HG03442 (cell line): Measurements from ENCODE around the gene DCST1.
"Not testable (repeated sequence)": the region's sequence is repeated elsewhere in the genome, so short reads cannot be mapped to it uniquely, and the experiment has no call there.

ENCODE experiments used
- ATAC-seq: cut with Tn5 transposase; IDR thresholded peaks from one replicate; pipeline ENCODE4 v1.9.1; 2021; ENCODE audit warnings: mild to moderate bottlenecking, moderate library complexity; ENCODE audit not compliant: unreplicated experiment

DCST1 gene, protein sequence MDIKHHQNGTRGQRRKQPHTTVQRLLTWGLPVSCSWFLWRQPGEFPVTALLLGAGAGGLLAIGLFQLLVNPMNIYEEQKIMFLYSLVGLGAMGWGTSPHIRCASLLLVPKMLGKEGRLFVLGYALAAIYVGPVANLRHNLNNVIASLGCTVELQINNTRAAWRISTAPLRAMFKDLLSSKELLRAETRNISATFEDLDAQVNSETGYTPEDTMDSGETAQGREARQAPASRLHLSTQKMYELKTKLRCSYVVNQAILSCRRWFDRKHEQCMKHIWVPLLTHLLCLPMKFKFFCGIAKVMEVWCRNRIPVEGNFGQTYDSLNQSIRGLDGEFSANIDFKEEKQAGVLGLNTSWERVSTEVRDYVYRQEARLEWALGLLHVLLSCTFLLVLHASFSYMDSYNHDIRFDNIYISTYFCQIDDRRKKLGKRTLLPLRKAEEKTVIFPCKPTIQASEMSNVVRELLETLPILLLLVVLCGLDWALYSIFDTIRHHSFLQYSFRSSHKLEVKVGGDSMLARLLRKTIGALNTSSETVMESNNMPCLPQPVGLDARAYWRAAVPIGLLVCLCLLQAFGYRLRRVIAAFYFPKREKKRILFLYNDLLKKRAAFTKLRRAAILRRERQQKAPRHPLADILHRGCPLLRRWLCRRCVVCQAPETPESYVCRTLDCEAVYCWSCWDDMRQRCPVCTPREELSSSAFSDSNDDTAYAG

DNA sequence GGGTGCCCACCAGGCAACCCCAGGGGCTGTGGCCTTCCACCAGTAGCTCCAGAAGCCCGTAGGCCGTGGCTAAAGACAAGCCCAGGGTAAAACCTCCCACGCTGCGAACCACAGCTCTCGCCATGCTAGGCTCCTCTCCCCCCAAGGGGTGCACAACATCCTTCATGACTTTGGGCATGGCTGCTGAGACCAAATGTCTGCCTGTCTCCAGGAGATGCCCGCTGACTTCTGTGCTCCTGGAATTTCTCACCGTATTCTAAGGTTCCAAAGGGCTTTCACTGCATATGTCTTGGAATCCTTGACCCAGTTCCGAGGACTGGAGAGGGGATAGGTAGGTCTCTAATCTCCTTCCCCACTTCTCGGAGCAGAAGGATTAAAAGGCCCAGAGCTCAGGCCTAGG is at the start of gene DCST1, which contains the start of gene DCST2:
DCST1 (plus strand) TSS at position 301 of the 400 bp plus-strand sequence. CDS start 213 bp downstream, outside the sequence.
DCST2 (minus strand) TSS at position 258 of the 400 bp plus-strand sequence; CDS start at position 178, 80 bp downstream.
- ATAC-seq, result no peak

DNA sequence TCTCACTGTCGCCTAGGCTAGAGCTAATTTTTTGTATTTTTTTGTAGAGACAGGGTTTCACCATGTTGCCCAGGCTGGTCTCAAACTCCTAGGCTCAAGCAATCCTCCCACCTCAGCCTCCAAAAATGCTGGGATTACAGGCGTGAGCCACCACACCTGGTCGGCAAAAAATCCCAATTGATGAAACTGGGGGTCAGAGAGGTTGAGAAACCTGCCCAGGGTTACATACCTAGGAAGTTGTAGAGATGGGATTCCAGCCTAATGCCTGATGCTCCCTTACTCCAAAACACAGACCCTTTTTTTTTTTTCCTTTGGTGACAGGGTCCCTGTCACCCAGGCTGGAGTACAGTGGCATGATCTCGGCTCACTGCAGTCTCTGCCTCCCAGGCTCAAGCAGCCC is 46.9 kb upstream of the DCST1 start:
- not testable (repeated sequence) for ATAC-seq

DNA sequence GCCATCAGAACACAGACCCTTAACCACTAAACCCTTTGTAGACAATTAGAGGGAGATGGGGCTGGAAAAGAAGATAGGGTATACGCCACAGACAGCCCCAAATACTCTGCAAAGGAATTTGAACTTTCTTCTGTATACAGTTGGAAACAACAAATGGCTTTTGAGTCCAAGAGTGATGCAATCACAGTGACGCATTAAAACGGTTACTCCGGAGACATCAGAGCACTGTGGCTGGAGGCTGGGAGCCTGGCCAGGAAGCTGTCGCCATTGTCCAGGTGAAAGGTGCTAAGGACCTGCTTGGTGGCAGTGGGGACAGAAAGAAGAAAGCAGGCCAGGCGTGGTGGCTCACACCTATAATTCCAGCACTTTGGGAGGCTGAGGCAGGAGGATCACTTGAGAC is 46.3 kb upstream of the DCST1 start:
- ATAC-seq, result no peak

DNA sequence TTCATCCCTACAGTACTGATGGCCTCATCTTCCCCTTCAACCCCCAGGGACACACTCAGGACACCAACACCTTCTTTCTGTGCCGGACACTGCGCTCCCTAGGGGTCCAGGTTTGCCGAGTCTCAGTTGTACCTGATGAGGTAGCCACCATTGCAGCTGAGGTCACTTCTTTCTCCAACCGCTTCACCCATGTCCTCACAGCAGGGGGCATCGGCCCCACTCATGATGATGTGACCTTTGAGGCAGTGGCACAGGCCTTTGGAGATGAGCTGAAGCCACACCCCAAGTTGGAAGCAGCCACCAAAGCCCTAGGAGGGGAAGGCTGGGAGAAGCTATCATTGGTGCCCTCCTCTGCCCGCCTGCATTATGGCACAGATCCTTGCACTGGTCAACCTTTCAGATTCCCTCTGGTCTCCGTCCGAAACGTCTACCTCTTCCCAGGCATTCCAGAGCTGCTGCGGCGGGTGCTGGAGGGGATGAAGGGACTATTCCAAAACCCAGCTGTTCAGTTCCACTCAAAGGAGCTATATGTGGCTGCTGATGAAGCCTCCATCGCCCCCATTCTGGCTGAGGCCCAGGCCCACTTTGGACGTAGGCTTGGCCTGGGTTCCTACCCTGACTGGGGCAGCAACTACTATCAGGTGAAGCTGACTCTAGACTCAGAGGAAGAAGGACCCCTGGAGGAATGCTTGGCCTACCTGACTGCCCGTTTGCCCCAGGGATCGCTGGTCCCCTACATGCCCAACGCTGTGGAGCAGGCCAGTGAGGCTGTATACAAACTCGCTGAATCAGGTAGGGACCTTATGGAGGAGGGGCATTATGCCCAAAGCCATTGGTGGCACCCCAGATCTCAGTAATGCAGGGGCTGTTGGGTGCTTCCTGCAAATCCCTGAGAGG is 45.3 kb upstream of the DCST1 start:
- ATAC-seq, result no peak

DNA sequence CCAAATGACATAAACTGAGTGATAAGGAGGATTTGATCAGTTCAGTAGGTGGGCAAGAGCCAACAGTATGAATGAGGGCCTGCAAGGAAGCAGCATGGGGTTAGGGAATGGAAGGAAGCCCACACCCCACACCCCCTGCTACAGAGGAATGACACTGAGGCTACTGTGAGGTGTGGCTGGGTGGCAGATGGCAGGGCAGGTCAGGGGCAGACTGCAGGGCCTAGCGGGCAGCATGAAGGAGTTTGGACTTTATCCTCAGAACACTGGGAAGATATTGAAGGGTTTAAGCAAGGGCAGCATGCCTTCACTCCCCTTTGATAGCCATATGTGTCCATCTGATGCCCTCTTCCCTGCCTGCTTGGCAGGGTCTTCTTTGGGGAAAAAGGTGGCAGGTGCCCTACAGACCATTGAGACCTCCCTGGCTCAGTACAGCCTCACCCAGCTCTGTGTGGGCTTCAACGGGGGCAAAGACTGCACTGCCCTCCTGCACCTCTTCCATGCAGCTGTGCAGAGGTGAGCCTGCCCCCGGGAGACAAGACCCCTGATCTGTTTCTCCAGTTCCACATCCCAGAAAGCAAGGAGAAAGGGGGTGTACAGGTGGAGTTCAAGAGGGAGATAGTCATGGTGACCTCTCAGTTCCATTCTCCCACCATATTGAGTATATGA is 44.3 kb upstream of the DCST1 start:
- no peak for ATAC-seq

DNA sequence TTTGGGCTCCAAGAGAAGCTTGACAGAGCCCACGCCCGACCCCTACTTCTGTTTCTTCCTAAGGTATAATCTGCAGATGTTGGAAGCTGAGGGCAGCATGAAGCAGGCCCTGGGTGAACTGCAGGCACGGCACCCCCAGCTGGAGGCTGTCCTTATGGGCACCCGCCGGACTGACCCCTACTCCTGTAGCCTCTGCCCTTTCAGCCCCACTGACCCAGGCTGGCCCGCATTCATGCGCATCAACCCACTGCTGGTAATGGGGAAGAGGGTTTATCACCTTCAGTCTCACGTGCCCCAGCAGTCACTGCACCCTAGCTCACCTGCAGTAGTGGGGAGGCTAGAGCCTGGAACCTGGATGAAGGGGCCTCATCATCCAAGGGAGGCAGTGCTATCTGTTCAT is 43.3 kb upstream of the DCST1 start:
- no peak for ATAC-seq

- no peak for ATAC-seq
Measured at GRCh38 chr1:154992721-154993571, 40.7 kb upstream of the DCST1 start.

DNA sequence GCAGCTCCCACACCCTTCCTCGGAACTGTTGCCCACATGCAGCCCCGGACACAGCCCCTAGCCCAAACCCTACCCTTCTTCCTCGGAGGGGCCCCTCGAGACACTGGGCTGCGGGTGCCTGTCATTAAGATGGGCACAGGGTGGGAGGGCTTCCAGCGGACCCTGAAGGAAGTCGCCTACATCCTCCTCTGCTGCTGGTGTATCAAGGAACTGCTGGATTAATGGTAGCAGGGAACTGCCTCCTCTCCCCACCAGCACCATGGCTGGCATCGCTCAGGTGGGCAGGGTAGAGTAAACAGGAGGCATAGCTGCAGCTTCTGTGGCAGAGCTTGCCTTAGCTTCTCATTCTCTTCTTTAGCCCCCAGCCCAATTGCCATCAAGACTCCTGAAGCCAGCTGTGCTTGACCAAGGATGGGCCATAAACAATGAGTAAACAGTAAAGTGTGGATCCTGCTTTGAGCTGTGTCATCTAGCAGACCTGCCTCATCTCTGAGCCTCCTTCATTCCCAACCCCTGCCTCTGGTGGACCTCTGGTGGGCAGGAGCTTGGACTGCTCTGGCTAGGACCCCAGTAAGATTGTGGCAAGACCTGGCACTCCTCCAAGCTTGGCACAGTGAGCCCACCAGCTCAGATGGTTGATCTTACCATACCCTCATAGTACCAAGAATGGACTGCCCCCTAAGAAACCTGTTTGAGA is 39.9 kb upstream of the DCST1 start, which contains the start of gene LENEP:
LENEP (plus strand) TSS at position 15 of the 697 bp plus-strand sequence; CDS start at position 37, 22 bp downstream.
- ATAC-seq, result no peak

DNA sequence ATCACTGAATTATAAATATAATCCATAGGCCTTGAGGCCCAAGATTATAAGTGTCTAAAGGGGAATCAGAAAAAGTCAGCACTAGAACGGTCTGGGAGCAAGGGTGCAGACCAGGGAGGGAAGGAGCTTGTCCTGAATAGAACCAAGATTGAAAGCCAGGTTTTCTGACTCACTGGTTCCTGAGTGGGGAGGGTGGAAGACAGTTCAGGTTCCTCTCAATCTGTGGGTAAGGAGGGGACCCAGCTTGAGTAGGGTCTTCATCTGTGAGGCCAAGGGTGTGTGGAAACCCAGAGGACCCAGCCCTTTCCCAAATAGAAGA is 39.4 kb upstream of the DCST1 start:
- ATAC-seq, result no peak

- no peak for ATAC-seq
Measured at GRCh38 chr1:154994591-154994990, 39.0 kb upstream of the DCST1 start.

- ATAC-seq, result not testable (repeated sequence)
Measured at GRCh38 chr1:154995301-154995983, 38.2 kb upstream of the DCST1 start.

GRCh38 chr1:154996966-154997701 is 36.5 kb upstream of the DCST1 start:
- no peak for ATAC-seq

DNA sequence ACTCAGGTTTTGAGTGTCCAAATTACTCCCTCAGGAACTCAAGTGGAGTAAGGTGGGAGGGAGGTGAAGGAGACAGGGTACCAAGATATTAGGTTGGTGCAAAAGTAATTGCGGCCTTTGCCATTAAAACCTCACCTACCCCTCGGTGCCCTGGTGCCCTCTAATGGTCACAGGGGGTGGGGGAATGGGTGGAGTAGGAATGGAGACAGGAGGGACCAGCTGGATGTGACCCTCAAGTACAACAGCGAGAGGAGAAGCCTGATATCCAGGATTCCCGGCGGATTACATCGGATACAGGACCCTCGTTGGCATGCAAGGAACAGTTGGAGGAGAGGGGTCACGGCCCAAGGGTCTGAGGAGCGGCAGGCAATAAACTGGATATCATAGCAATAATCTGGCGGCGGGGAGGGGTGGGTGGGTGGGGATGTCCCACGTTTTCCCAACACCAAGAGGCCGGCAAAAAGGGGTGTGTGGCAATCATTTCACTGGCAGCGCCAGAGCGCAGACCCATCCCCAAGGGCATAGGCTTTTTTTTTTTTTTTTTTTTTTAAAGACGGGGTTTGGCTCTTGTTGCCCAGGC is 35.3 kb upstream of the DCST1 start:
- ATAC-seq, result no peak

DNA sequence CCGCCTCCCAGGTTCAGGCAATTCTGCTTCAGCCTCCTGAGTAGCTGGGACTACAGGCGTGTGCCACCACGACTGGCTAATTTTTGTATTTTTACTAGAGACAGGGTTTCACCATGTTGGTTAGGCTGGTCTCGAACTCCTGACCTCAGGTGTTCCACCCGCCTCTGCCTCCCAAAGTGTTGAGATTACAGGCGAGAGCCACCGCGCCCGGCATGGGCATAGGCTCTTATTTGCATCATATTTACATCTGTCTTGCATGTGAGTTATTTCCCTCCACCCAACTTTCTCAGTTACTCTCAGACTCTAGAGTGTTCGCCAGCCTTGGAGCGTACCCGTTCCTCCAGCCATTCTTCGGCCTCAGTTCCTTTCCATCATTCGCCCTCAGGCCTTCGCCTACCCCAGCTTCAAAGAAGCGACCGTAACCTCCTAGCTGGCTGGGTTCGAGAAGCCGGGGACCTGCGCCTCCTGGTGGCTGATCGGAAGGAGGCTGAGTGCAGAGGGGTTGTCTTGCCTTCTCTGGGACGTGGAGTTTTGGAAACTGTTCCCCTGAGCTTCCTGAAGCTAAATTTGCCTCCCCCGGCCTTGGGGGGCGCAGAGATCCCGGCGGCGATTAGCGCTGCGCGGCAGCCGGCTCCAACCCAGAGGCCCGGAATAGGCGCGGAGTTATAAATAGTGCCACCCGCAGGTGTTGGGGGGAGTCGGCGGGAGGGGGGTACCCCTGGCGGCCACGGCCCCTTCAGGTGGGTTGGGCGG is 34.6 kb upstream of the DCST1 start:
- no peak for ATAC-seq

- ATAC-seq, result no peak
Measured at GRCh38 chr1:154999571-155000410, 33.8 kb upstream of the DCST1 start.

- ATAC-seq, result no peak
Measured at GRCh38 chr1:155000411-155000725, 33.3 kb upstream of the DCST1 start.
